ENCODE measurements around the gene HOXA5. TPM values are rescaled to one million over a fixed set of nuclear protein-coding genes. Genes with fewer than 3 reads are reported as not detected.

The HOXA5 gene
- total RNA-seq, 2 donors from 2014 or later, result 0.99 to 2.6 TPM

DNA sequence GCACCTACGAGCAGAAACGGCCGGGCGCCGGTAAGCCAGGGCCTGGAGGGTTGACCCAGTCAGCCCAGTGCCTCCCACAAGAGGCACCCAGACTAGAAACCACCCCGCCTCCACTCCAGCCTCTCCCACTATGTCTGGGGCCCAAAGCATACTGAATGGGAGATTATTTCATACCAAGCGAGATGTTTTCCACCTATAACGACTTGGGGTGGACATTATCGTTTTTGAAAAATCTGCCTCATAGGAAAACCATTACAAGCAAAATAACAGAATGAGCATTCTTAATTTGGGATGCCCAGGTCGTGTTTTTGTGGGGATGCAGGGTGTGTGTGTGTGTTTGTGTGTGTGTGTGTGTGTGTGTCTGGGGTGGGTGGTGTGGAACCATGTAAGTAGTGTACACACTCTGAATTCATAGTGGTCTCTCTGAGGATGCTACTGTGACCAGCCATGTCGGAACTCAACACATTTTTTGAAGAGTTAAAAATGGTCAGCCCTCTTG lies 2.5 kb upstream of the HOXA5 start:
- H3K4me3 ChIP-seq, result no peak overlapping the region
- ATAC-seq, result no peak
- 29 to 31% methylated on average over 9 to 11 of the region's 11 CpGs for WGBS, 2 donors

DNA sequence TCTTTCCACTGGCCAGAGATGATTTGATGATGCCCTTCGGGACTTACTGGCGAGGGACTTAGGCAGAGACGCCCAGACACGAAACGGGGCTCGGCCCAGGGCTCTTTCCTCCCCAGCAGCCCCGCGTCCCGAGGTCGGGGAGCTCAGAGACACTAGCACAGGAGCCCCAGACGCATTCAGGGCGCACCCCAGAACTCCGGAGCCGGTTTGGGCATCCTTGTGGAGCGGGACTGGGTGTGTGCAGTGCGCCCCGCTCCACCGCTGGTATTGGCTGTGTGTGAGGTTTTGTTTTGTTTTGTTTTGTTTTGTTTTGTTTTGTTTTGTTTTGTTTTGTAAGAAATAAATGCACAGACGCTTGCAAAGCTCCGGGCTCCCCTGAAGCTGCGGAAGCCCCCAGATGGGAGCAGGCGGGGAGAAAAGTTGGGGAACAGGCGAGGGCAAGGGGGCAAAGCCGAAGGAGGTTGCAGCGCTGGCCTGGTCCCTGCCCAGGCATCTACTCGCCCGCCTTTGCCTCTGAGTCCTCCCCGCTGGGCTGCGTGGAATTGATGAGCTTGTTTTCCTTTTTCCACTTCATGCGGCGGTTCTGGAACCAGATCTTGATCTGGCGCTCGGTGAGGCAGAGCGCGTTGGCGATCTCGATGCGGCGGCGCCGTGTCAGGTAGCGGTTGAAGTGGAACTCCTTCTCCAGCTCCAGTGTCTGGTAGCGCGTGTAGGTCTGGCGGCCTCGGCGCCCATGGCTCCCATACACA lies 1.9 kb upstream of the HOXA5 start:
- Histone ChIP-seq H3K4me3 (no peak overlapping the region), H3K9me3 (no peaks in the 10 kb centered on the region), H3K27me3 (peaks cover 0 to 82% of the 10 kb centered on the region in 2 donors), H3K4me1 (peaks cover 37% of the 10 kb centered on the region), H3K27ac (no peak overlapping the region), H3K36me3 (replicated peaks in 1 of 2; ENCODE audit: insufficient read depth in 1 of 2, low read depth in 2 of 2) (no peaks in the 10 kb centered on the region)
- intact Hi-C loops (cut with DNase I), result no loop called here
- TF ChIP-seq POLR2A (IDR thresholded peaks at IDR 0.05), result no peak
- TF ChIP-seq, protein P1, sequence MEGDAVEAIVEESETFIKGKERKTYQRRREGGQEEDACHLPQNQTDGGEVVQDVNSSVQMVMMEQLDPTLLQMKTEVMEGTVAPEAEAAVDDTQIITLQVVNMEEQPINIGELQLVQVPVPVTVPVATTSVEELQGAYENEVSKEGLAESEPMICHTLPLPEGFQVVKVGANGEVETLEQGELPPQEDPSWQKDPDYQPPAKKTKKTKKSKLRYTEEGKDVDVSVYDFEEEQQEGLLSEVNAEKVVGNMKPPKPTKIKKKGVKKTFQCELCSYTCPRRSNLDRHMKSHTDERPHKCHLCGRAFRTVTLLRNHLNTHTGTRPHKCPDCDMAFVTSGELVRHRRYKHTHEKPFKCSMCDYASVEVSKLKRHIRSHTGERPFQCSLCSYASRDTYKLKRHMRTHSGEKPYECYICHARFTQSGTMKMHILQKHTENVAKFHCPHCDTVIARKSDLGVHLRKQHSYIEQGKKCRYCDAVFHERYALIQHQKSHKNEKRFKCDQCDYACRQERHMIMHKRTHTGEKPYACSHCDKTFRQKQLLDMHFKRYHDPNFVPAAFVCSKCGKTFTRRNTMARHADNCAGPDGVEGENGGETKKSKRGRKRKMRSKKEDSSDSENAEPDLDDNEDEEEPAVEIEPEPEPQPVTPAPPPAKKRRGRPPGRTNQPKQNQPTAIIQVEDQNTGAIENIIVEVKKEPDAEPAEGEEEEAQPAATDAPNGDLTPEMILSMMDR (IDR thresholded peaks at IDR 0.05), result no peak
- ATAC-seq, result no peak
- no peak for DNase-seq
- WGBS, 2 donors, result 19 to 20% methylated on average over 42 to 47 of the region's 47 CpGs

More for the DNA sequence above, 2.5 kb upstream of the HOXA5 start:
- no peak for DNase-seq
- Histone ChIP-seq H3K9me3 (no peaks in the 10 kb centered on the region), H3K27ac (no peak overlapping the region), H3K27me3 (peaks cover 0 to 78% of the 10 kb centered on the region in 2 donors), H3K36me3 (replicated peaks in 1 of 2; ENCODE audit: insufficient read depth in 1 of 2, low read depth in 2 of 2) (no peaks in the 10 kb centered on the region), H3K4me1 (peaks cover 41% of the 10 kb centered on the region)
- intact Hi-C loops (cut with DNase I), result no loop called here
- no peak for TF ChIP-seq POLR2A (IDR thresholded peaks at IDR 0.05)
- TF ChIP-seq, protein P1 (IDR thresholded peaks at IDR 0.05), result no peak

- Histone ChIP-seq H3K4me1 (peaks cover 36% of the 10 kb centered on the region), H3K4me3 (no peak overlapping the region), H3K9me3 (no peaks in the 10 kb centered on the region), H3K27ac (no peak overlapping the region), H3K36me3 (replicated peaks in 1 of 2; ENCODE audit: insufficient read depth in 1 of 2, low read depth in 2 of 2) (no peaks in the 10 kb centered on the region), H3K27me3 (peaks cover 0 to 88% of the 10 kb centered on the region in 2 donors)
- ATAC-seq (no peak), DNase-seq (no peak)
- intact Hi-C loops (cut with DNase I), result no loop called here
- WGBS, 2 donors, result 6 to 18% methylated on average over 7 to 31 of the region's 31 CpGs
- no peak for TF ChIP-seq POLR2A (IDR thresholded peaks at IDR 0.05)
- TF ChIP-seq, protein P1 (IDR thresholded peaks at IDR 0.05), result no peak
Observed at GRCh38 chr7:27144781-27145164, 1.3 kb upstream of the HOXA5 start.

GRCh38 chr7:27143950-27144780 lies 684 bp upstream of the HOXA5 start:
- no peak for DNase-seq
- Histone ChIP-seq H3K27ac (no peak overlapping the region), H3K4me1 (peaks cover 41% of the 10 kb centered on the region), H3K4me3 (no peak overlapping the region), H3K27me3 (peaks cover 0 to 90% of the 10 kb centered on the region in 2 donors), H3K36me3 (replicated peaks in 1 of 2; ENCODE audit: insufficient read depth in 1 of 2, low read depth in 2 of 2) (no peaks in the 10 kb centered on the region), H3K9me3 (no peaks in the 10 kb centered on the region)
- TF ChIP-seq, protein P1 (IDR thresholded peaks at IDR 0.05), result no peak
- no peak for TF ChIP-seq POLR2A (IDR thresholded peaks at IDR 0.05)
- ATAC-seq, result no peak
- 22 to 28% methylated on average over 34 to 40 of the region's 40 CpGs for WGBS, 2 donors
- intact Hi-C loops (cut with DNase I), result no loop called here
